ENCODE data around the gene USP32.
"Not testable (repeated sequence)": the region's sequence is repeated elsewhere in the genome, so short reads cannot be mapped to it uniquely, and the experiment has no call there.

Gene USP32

DNA sequence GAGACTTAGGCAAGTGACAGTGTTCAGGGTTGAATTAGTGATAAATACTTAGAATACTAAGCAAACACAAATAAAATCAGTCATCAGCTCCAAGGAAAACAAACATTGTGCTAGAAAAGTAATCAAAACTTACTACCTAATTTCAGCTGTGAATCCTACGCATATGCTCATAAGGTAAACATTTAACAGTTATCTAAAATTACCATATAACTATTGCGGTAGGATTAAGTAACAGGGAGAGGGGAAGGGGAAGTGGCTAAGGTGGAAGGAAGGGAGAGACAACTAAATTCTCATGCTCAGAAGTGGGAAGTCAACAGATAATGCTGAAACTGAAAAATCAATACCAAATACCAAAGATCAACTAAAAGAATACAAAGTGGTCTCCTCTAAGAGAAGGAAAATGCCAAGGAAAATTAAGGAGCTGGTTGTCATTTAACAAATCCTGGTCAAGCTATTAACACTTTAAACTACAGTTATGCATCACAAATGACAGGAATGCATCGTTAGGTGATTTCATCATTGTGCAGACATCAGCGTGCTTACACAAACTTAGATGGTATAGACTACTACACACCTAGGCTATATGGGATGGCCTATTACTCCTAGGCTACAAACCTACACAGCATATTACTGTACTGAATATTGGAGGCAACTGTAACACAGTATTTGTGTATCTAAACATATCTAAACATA is 20.0 kb downstream of the USP32 start:
- no peak for DNase-seq

DNA sequence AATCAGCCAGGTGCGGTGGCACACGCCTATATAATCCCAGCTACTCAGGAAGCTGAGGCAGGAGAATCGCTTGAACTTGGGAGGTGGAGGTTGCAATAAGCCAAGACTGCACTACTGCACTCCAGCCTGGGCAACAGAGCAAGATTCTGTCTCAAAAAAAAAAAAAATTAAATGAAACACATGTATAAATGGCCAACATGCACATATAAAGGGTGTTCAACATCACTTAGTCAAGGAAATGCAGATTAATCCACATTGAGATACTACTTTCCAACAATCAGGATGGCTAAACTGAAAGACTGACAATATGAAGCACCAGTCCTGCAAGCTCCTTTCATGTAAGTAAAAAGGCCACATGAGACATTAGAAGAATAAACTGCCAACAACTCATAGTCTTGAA is 20.5 kb downstream of the USP32 start:
- DNase-seq = no peak

DNA sequence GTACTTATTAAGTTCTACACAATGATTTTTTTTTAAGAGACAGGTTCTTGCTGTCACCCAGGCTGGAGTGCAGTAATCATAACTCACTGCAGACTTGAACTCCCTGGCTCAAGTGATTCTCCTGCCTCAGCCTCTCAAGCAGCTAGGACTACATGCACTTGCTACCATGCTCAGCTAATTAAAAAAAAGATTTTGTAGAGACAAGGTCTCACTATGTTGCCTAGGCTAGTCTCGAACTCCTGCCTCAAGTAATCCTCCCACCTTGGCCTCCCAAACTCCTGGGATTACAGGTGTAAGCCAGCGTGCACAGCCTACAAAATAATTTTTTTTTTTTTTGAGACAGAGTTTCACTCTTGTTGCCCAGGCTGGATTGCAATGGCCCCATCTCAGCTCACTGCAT is 22.2 kb downstream of the USP32 start:
- DNase-seq = no peak

DNA sequence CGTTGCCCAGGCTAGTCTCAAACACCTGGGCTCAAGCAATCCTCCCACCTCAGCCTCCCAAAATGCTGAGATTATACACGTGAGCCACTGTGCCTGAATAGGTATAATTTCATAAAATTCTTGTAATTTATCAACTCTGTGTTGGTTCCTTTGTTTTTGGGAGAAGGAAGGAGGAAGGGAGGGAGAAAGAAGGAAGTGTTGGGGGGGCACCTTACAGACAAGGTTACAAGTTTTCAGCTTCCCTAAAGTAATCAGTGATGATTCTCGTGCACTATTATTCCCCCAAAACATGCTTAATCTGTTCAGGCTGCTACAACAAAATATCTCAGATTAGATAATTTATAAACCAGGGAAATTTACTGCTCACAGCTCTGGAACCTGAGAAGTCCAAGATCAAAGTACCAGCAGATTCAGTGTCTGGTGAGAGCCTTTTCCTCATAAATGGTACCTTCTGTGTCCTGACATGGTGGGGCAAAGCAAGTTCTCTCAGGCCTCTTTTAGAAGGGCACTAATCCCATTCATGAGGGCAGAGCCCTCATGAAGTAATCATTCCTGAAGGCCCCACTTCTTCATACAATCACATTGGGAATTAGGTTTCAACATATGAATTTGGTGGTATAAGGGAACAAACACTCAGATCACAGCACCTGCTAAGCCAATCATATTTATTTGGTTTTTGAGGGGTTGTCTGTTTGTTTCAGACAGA is 28.1 kb downstream of the USP32 start:
- no peak for DNase-seq

DNA sequence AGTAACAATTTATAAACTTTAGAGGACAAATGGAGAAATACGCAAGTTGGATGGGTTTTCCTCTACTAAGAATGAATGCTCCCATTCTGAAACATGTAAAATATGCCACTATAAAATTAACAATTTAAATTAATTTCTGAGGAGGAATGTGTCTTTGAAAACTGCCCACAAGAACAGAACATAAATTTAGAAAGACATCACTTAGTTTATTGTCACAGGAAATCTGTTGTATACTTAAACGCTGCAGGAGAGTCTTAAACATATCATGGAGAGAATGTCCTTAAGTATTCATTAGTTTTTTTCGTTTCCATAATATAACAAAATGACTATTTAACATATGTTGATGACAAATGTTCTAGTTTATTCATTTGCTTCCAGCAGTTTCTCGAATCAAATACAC is 29.6 kb downstream of the USP32 start:
- no peak for DNase-seq

DNA sequence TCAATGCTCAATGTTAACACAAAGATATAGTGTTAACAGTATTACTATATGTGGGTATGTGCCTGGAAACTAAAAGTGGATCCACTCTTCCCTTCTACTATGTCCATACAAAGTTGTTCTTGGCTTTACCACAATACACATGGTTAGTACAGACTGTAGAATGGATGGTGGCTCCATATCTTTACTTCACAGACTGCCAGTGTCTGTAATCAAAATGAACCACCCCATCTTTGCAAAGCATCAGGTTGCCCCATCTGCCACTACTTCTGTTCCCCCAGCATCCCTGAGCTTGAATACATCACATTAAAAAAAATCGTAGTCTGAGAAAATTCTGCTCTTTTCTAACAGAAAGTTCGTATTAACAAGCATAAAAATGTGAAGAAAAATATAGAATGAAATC is 30.0 kb downstream of the USP32 start:
- no peak for DNase-seq

DNA sequence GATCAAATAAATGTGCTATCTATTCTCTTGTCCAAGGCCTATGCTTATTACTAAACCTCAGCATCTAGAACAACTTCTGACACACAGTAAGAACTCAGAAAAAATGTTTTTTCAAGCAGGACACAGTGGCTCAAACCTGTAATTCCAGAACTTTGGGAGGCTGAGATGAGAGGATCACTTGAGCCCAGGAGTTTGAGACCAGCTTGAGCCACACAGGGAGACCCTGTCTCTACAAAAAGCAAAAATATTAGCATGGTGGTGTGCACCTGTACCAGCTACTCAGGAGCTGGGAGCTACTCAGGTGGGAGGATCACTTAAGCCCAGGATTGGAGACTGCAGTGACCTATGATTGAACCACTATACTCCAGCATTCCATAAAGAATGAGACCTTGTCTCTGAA is 32.5 kb downstream of the USP32 start:
- no peak for DNase-seq

DNA sequence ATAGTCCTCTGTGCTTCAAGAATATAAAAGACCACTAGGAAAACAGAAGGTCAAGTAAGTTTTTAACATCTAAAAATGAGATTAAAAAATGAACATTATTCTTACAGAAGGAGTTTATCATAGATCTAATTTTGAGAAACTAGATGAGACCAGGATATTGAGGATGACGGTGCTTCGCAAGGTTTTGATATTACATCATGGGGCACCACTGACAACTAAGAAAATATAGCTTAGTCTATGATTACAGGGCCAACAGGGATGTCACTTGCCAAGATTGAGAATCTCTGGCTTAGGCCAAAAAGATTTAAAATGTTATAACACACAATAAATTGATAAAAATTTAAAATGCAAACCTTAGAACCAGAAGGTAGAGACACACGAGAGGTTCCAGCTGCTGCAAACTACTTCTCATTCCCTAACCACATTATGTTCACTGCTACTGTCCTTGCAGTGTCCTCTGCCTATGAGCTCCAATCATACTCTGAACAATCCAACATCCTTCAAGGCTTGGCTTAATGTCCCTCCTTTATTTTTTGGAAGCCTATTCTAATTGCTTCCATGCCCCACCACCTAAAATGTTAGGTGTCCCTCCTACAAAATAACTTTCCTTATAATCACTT is 33.2 kb downstream of the USP32 start:
- no peak for DNase-seq

DNA sequence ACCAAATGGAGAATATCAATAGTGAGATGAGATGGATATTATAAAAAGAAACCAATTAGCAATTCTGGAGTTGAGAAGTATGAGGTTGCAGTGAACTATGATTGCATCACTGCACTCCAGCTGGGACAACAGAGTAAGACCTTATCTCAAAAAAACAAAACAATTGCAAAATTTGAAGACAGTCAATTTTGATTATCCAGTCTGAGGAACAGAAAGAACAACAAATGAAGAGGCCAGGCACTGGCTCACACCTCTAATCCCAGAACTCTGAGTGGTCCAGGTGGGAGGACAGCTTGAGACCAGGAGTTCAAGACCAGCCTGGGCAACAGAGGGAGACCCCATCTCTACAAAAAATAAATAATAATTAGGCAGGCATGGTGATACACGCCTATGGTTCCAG is 35.0 kb downstream of the USP32 start:
- DNase-seq = no peak

DNA sequence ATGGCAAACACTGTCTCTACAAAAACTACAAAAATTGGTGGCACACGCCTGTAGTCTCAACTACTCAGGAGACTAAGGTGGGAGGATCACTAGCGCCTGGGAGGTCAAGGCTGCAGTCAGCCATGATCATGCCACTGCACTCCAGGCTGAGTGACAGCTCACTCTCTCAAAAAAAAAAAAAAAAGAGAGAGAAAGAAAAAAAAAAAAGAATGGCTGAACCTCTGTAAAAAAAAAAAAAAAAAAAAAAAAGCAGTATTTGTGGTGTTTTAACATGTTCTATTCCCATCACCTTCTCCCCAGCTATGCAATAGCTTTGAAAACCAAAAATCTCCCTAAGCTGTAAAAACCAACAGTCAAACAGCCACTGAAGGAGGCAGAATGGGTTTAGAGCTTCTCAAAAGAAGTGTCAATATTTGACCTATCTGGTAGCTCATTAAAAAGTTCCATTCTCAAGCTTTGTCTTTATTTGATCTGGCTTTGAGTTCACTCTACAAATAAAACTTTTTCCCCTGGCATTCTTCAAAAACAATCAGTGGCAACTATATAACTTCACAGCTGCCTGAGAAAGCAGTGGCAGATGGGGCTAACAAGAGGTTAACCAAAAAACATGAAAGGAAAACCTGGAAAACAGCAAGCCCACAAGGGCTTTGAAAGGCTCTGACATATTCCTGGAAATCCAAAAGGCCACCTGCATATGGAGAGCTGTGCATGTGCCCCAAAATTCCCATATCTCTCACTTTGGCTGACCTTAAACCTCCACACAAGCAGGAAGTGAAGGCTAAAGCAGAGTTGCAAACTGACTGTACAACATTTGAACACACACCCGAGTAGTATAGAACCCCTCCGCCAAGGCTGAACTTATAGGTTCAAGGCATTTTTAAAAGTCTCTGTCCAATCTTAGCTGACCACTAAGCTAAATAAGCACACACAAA is 36.0 kb downstream of the USP32 start:
- no peak for DNase-seq

DNA sequence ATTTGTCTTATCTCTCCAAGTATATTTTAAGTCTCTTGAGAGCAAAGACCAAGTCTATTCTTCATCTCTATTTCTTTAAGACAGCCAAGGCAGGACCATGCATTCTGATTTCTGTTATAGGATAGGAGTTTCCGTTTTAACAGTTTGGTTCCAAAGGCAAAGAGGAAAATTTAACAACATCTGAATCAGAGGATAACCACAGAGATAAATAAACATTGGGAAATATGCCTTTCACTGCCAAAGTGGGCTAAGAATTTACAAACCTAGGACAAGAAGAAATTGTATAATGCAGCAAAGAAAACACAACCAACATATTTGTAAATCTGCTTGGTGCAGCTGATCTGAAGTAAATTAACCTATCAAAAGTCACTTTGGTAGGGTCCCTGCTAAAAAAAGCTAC is 37.7 kb downstream of the USP32 start:
- DNase-seq = no peak

DNA sequence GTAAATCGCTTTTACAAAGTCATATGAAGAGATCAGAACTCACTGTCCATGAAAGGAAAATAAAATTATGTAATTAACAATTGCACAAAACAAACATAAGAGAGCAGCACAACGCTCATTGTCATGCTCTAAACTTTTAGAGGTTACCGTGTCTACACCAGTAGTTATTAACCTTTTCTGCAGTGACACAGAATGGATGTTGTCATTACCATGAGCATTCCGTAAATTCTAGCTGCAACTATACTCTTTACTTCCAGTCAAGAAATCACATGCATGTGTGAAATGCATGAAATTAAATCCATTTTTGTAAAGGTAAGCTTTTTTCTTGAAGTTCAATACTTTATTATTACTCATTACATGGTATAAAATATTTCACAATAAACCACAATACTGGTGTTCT is 38.2 kb downstream of the USP32 start:
- no peak for DNase-seq

DNA sequence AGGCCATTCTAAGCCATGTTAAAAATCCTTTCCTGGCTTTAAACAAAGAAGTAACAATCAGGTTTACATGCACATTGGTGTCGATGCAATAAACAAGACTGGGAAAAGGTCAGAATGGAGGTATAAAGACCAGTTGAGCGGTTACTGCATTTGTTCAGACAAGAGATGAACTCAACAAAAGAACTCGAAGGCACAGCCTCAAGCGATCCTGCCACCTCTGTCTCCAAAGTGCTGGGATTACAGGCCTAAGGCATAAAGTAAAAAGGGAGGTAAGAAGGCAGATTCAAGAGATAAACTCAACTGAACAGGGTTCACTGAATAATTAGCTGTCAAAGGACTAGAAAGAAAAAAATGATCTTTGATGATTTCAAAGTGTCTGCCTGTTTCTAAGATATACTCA is 39.4 kb downstream of the USP32 start:
- no peak for DNase-seq

DNA sequence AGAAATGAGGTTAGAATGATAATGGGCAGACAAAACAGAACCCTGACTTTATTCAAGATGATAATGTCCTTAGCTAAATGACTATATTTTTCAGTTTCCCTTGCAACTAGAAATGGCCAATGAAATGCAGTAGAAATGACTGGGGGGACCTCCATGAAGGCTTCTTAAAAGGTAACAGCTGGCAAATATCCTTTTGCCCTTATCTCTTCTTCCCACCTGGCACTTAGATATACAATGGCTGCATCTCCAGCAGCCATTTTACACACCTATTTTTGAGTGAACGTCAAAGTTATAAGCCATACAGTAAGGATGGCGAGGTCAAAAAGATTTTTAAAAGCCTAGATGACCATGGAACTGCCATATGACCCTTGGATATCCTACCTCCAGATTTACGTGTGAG is 39.9 kb downstream of the USP32 start:
- no peak for DNase-seq

DNA sequence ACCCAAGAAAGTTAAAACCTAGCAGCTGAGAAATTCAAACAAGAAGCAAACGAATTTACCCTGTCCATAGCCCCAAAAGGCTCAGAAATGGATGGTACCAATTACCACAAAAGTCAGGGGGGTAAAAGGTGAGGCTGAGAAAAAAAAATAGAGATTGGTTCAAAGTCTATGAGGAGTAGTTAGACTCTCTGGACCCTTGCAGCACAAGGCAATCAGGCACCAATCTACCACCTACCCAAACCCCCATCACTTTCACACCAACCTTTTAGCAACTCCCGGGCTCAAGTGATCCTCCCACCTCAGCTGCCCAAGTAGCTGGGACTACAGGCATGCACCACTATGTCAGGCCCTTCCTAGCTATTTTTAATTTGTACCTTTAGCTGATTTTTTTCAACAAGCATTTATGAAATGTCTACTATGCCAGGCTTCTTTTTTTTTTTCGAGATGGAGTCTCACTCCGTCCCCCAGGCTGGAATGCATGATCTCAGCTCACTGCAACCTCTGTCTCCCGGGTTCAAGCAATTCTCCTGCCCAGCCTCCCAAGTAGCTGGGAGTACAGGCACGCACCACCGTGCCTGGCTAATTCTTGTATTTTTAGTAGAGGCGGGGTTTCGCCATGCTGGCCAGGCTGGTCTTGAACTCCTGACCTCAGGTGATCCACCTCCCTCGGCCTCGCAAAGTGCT is 40.8 kb downstream of the USP32 start:
- no peak for DNase-seq

DNA sequence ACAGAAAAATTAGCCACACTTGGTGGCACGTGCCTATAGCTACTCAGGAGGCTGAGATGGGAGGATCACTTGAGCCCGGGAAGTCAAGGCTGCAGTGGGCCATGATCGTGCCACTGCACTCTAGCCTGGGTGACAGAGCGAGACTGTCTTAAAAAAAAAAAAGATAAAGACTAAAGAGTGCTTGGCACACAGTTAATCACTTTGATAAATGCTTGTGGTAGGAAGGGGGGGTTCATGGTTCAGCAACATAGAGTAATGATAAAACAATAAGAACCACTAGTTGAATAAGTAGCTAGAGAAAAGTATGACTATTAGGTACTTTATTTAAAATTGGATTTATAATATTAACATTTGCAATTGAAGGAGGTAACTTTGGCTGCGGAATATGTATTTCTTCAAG is 43.3 kb downstream of the USP32 start:
- no peak for DNase-seq

DNA sequence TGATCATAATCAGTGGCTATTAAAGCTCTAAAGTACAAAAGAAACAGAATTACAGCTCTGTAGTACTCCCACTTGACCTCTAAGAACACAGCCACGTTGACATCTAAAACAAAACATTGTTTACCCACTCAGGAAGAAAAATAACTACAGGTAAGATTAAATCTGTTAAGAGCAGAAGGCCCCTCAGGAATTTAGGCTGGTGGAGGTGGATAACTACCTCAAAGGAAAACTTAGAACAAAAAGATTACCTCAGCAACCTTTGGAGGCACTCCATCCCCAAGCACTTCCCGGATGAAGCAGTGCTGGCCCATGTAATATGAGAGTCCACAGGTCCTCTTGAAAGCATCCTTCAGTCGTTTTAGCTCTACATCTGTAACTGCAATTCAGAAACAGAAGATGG is 46.7 kb downstream of the USP32 start:
- no peak for DNase-seq

DNA sequence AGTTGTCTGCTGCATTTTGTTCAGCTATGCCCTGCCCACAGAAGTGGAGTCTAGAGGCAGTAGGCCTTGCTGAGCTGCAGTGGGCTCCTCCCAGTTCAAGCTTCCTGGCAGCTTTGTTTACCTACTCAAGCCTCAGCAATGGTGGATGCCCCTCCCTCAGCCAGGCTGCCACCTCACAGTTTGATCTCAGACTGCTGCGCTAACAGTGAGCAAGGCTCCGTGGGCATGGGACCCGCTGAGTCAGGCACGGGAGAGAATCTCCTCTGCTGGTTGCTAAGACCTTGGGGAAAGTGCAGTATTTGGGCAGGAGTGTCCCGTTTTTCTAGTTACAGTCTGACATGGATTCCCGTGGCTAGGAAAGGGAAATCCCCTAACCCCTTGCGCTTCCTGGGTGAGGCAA is 49.4 kb downstream of the USP32 start:
- not testable (repeated sequence) for DNase-seq

DNA sequence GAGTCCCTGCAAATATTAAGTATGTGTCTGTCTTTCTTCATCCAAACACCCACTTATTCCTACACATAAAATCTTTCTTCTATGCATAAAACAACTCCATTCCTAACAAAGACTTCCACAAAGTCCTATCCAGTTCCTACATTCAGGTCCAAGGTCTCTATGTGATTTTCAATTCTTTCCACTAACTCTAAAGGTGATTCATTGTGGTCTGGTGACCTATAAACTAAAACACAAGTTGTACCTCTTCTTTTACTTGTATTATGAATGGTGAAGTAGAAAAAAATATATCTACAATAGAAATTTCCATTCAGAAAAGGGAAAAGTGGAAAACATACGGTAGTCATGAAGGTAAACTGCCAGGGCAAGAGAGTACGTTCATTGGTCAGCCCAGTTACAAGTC is 56.6 kb downstream of the USP32 start:
- no peak for DNase-seq

DNA sequence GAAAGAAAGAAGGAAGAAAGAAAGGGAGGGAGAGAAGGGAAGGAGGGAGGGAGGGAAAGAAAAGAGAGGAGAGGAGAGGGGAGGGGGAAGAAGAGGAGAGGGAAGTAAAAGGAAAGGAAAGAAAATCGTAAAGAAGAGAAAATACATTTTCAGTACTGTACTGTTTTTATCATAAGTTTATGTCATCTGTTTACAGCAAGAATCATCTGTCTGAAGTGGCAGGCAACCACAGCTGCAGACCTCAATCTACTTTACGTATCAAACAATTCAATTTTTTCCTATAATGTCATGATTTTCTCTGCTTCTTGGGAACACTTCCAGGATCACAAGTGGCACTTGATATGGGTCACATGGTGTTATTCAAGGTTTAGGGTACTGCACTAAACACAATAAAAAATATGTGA is 58.3 kb downstream of the USP32 start:
- DNase-seq = no peak

DNA sequence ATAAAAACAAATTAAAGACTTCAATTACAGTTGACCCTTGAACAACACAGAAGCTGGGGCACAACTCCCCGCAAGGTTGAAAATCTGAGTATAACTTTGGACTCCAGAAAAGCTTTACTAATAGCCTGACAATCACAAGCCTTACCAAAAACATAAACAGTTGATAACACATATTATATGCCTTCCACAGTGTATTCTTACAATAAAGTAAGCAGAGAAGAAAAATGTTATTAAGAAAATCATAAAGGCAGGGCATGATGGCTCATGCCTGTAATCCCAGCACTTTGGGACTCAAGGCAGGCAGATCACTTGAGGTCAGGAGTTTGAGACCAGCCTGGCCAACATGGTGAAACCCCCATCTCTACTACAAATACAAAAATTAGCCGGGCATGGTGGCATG is 58.9 kb downstream of the USP32 start:
- not testable (repeated sequence) for DNase-seq

DNA sequence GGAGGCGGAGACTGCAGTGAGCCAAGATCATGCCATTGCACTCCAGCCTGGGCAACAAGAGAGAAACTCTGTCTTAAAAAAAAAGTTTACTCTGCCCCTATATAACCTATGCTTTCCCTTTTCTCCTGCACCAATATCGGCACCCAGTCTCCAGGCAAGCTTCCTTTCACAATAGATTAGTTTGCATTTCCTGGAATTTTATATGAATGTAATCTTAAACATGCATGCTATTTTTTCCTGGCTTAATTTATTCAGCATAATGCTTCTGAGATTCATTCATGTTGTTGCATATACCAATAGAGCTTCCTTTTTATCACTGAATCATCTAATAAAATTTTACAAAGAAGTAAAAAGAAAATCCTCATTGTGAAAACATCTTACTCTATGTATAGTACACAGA is 59.4 kb downstream of the USP32 start:
- no peak for DNase-seq

DNA sequence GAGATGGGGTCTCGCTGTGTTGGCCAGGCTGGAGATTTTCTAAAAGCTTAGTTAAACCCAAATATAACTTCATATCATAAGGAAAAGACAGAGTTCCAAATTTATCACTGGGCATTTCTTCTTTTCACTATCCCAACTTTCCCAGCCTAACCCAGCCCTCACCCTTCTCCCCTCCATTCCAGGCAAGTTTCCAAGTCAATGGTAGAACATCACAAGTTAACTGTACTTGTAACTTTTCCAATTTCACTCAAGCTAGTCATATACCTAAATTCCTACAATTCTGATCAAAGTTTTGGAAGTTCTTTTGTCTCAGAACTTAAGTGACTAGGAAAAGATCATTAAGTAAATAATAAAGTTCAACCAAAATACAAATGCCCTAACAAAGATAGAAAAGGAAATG is 61.2 kb downstream of the USP32 start:
- DNase-seq = no peak
